HepG2 (cell line): Measurements from ENCODE around the gene CCDC192.

Source experiments
- FOXK2 ChIP-seq: fragments of 450-650 bp; IDR thresholded peaks from 2 replicates; pipeline ENCODE4 v1.6.1; 2016
- FOXM1 ChIP-seq: sonication (generic); formaldehyde crosslinking; IDR thresholded peaks from 2 replicates; pipeline ENCODE4 v1.5.0; 2020; ENCODE audit warnings: missing genetic modification reagents
- NR2C2 ChIP-seq: sonication (generic); formaldehyde crosslinking; IDR thresholded peaks from 2 replicates; pipeline ENCODE4 v1.4.0; 2020; ENCODE audit warnings: missing genetic modification reagents, mild to moderate bottlenecking, moderate library complexity, borderline replicate concordance
- NR3C1 ChIP-seq: sonication (generic); formaldehyde crosslinking; IDR thresholded peaks from 2 replicates; pipeline ENCODE4 v1.4.0; 2020; ENCODE audit warnings: missing genetic modification reagents
- SP140L ChIP-seq: sonication (generic); formaldehyde crosslinking; IDR thresholded peaks from 2 replicates; pipeline ENCODE4 v1.4.0; 2020; ENCODE audit warnings: missing genetic modification reagents, borderline replicate concordance
- ZFP82 ChIP-seq: sonication (generic); formaldehyde crosslinking; IDR thresholded peaks from 2 replicates; pipeline ENCODE4 v1.5.1; 2020; ENCODE audit warnings: mild to moderate bottlenecking, missing genetic modification reagents, borderline replicate concordance
- ZNF644 ChIP-seq: IDR thresholded peaks from 2 replicates; pipeline ENCODE4 v1.6.1; 2016; ENCODE audit warnings: low read depth
- ZNF737 ChIP-seq: sonication (generic); formaldehyde crosslinking; IDR thresholded peaks from 2 replicates; pipeline ENCODE4 v1.5.0; 2020; ENCODE audit warnings: missing genetic modification reagents, mild to moderate bottlenecking, borderline replicate concordance

- TF ChIP-seq ZNF644 (CRISPR knock-in tag) (no peak), FOXM1 (CRISPR knock-in tag) (no peak), ZFP82 (CRISPR knock-in tag) (no peak), NR2C2 (CRISPR knock-in tag) (no peak), ZNF737 (CRISPR knock-in tag) (no peak), FOXK2 (no peak), SP140L (CRISPR knock-in tag) (no peak), NR3C1 (no peak)
Measured at GRCh38 chr5:127810707-127811490, 107.7 kb downstream of the CCDC192 start.
